HL-60/S4 (cell line): ENCODE data around the gene FAM118B.

Experiments used
- in situ Hi-C: fragments of 300-500 bp; cut with MboI; formaldehyde crosslinking; loops from 2 replicates; pipeline ENCODE4 v1.14.3; 2022; ENCODE audit warnings: low sequenced_read_pairs

FAM118B gene

DNA sequence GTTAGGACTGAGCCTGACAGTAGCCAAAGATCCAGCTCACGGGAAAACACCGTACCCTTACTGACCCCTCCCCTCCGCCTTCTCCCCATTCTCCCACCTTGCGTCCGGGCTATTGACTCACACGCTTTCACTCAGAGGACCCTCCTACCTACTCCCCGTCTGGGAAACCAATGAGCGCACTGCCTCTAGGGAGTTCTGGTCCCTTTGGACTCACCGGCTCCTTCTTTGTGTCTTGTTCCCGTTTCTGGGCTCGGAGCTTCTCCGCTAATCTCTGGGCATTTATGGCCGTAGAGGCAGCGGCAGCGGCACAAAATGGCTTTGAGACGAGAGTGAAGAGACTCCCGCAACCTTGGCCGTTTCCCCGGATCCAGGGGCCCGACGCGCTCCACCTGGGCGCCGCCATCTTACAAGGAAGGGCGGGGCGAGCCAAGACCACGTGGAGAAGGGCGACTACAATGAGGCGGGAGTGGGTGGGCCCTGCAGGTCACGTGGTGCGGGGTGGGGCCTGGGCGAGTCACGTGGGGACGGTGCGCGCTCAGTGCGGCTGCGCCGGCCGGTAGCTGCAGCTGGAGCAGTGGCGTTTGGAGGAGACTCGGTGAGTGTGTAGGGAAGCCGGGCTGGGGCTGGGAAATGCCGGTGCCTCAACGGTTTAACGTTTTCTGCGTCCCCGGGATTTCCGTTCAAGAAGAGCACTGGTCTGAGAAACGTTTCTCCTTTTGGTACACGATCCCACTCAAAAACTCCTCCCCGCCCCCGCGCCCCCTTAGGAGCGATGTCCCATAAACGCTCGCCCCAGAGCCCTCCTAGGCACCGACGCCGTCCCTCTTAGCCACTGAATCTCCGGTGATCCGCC, at the start of gene FAM118B, which contains the start of gene RPUSD4:
Gene FAM118B (plus strand): TSS at position 547 of the 853 bp plus-strand sequence. CDS start 23,220 bp downstream, outside the sequence.
Gene RPUSD4 (minus strand): TSS at position 415 of the 853 bp plus-strand sequence. CDS start 12 bp downstream, at position 403.
- in situ Hi-C loops = no loop called here

DNA sequence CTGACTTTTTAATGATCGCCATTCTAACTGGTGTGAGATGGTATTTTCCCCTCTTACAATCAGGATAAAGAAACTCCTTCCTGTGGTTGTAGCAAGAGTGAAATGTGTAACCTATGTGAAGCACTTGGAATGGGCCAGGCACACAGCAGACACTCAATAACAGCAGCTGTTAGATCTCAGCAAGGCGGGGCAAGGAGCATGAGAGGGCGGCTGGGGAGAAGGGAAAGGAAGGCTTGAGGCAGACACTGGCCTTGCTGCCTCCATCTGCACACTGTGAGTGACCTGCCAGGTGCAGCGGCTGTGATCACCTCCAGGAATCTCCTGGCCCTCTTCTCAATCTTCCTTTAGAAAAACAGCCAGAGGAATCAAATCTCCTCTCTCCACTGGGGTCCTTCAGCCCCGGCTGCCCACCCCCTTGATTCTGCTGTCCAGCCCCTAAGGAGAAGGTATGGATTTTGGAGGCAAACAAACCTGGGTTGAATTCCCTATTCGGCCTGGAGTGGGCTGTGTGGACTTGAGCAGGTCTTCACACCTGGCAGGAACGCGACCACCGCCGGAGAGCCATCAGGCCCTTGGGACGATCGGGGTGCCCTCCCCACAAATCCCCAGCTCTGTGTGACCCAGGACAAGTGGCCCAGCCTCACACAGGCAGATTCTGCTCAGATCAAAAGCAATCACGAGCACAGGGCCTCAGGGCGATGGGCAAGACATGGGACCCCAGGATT, 49.1 kb upstream of the FAM118B start:
- in situ Hi-C loops = no loop called here

GRCh38 chr11:126163074-126163700, 48.4 kb upstream of the FAM118B start:
- in situ Hi-C loops = no loop called here

DNA sequence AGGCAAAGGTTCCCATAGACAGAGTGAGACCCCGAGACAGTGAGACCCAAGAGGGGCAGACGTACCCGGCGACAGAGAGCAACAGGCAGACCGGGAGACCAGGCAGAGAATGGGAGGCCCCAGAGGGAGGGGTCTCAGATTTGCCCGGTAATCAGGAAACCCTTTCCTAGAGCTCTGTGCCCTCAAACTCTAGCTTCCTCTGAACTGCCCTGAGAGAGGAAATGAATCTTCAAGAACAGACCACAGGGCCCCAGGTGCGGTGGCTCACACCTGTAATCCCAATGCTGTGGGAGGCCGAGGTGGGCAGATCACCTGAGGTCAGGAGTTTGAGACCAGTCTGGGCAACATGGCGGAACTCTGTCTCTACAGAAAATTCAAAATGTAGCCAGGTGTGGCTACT, 47.8 kb upstream of the FAM118B start:
- in situ Hi-C loops = no loop called here

DNA sequence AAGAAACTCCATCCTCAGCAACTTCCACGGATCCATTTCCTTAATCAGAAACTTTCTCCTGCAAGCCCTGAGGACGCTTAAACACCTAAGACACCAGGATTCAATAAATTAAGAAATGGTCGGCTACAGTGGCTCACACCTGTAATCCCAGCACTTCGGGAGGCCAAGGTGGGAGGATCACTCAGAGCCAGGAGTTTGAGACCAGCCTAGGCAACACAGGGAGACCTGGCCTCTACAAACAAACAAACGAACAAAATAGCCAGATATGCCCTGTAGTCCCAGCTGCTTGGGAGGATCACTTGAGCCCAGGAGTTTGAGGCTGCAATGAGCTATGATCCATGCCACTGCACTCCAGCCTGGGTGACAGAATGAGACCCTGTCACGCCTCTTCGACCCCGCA, 46.8 kb upstream of the FAM118B start:
- in situ Hi-C loops = no loop called here

DNA sequence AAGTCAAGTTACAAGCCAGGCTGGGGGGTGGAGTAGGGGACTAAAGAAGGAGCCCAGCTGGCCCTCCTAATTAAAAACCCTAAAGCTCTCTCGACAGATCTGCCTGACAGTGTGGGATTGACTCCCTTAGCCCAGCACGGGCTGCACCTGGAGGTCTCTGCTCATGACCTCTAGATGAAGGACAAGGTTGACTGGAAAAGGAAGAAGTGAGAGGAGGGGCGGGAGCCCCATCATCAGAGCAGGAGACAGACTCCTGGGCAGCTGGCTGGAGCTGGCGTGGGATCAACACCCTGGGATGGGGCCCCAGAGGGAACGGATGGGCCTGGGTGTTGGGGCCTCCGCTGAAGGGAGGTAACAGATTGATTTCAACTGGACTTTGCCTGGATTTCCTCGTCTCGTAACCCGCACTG, 46.3 kb upstream of the FAM118B start:
- in situ Hi-C loops = no loop called here

DNA sequence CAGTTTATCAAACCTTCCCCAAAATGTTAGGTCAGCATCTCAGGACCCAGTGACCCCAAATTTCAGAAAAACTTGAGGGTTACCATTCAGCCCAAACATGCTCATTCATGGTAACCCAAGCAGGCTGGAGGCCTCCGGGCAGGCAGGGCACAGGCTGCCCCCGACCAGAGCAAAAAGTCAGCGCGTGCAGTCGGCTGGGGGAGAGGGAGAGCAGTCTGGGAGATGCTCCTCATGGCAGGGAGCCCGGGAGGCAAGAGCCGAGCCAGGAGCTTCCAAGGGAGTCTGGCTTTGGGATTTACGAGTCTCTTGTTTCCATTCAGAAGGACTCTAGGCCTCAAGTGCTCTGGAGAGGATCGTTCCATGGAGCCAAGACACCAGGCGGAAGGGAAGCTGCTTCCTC, 45.8 kb upstream of the FAM118B start:
- in situ Hi-C loops = no loop called here

GRCh38 chr11:126166413-126166812, 45.2 kb upstream of the FAM118B start:
- in situ Hi-C loops = no loop called here

GRCh38 chr11:126167488-126167887, 44.1 kb upstream of the FAM118B start:
- in situ Hi-C loops = no loop called here

DNA sequence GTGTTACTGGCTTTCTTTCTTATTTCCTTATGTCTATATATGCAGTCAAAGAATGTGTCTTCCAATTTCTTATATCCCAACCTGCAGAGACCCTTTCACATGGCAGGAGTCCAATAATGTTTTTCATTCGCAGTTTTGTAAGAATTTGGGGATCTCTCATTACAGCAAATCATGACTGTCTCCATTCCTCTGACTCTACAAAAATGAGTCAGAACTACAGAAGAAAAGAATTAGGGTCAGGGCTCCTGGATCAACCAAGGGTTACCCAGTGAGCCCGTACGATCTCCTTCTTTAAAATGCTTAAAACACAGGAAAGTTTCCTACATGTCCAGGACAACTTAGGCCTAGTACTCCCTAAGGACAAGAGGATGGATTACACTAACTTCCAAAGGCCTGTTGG, 42.3 kb upstream of the FAM118B start:
- in situ Hi-C loops = no loop called here

DNA sequence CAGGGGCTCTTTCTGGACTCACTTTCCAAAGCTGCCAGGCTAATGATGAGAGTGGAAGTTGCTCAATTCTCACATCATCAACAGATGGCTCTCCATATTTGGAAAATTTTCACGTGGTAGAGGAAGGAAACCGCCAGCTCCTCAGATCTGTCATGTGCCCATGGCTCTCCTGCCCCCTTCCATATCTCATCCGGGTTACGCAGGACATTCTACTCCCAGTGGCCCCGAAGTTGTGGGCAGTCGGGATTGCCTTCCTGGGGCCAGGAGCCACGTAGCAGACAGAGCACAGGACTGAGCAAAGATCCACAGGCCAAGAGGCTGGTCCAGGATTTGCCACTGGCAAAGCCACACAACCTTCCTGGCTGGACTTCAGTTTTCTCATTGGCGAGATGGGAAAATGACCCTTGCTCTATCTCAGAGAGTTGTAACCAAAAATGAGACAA, 39.0 kb upstream of the FAM118B start:
- in situ Hi-C loops = no loop called here

- in situ Hi-C loops = no loop called here
Observed at GRCh38 chr11:126173257-126173656, 38.3 kb upstream of the FAM118B start.

- in situ Hi-C loops = no loop called here
Observed at GRCh38 chr11:126174816-126175215, 36.8 kb upstream of the FAM118B start.

GRCh38 chr11:126175393-126175792, 36.2 kb upstream of the FAM118B start:
- in situ Hi-C loops = no loop called here

- in situ Hi-C loops = no loop called here
Observed at GRCh38 chr11:126176853-126177470, 34.6 kb upstream of the FAM118B start.

DNA sequence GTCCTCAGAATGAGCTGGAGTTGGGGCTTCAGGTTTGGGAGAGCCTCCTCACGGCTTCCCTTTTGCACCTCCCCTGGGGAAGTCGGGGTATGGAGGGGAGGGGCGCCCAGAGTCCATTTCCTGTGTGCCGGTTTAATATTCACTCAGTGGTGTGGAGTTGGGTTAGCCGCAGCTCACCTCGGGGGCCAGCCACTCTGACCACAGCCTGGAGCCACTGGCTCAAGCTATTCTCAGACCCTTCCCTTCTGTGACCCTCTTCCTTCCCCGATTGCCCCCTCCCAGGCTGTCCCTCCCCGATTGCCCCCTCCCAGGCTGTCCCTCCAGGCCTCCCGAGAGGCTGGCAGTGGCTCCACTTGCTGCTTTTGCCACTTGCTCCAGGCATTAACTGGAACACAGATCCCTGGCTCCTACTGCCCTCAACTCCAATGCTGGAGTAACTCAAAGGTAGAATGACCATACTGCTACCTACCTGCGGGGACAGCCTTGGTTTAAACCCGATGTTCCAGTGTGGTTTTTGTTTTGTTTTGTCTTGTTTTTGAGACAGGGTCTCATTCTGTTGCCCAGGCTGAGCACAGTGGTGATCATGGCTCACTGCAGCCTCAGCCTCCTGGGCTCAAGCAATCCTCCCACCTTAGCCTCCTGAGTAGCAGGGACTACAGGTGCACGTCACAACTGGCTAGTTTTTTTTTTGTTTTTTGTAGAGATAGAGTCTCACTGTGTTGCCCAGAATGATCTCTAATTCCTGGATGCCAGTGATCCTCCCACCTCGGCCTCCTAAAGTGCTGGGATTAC, 29.4 kb upstream of the FAM118B start:
- in situ Hi-C loops = no loop called here

DNA sequence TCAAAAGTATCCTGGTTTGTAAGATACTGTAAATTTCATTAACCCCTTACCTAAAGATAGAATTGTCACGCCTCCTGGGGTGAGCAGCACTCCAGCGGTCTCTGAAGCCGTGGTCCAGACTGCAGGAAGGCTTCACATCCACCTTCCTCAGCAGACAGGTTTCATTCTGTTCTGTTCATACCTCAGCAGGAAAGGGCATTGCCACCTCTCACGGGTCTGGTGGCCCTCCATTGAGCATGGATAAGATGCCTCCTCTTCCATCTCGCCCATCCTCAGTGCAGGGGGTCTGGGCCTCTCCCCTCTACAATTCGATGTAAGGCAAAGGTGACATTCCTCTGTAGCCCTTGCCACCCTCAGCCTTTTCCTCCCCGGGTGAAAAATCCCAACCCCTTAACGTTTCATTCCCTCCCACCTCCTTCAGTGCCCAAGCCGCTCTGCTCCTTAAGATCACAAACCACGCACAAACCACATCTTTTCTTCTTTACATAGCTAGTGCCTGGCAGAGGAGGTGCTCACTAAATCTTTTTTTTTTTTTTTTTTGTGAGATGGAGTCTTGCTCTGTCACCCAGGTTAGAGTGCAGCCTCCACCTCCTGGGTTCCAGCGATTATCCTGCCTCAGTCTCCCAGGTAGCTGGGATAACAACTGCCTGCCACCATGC, 28.7 kb upstream of the FAM118B start:
- in situ Hi-C loops = no loop called here

GRCh38 chr11:126185259-126186024, 26.1 kb upstream of the FAM118B start:
- in situ Hi-C loops = no loop called here
